Fibroblast of pulmonary artery (primary cell): ENCODE data around the gene KLF7.

Experiments
- DNase-seq: peaks from one replicate; pipeline ENCODE4 v3.0.0-alpha.2; 2010; ENCODE audit warnings: low read depth
- H3K4me3 ChIP-seq: replicated peaks from 2 replicates; pipeline ENCODE4 v1.5.1; 2011; ENCODE audit warnings: low read depth, mild to moderate bottlenecking, control low read depth, low read length, moderate library complexity
- TF ChIP-seq, protein P1 (sequence below): IDR thresholded peaks from 2 replicates; pipeline ENCODE4 v1.5.1; 2011; ENCODE audit warnings: mild to moderate bottlenecking, control low read depth, low read length, inconsistent platforms; ENCODE audit errors: missing control alignments

Gene KLF7

DNA sequence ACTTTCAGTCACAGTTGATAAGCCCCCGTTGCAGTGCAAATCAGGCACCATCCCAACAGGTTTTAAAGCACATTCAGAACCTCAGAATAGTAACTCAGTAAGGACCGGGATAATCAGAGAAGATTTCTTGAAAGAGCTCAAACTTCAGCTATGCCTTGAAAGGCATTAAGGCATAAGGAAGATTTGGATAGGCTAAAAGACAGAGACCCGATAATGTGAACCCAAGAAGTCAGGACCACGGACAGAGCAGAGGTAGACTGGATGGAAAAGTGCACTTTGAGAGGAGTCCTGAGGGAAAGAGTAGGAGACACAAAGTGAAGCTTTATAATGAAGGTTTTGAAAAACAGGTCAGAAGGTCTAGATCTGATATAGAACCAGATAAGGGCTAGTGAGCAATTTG is 36.9 kb upstream of the KLF7 start:
- peak; percentile 64 for DNase-seq
- TF ChIP-seq, protein P1, sequence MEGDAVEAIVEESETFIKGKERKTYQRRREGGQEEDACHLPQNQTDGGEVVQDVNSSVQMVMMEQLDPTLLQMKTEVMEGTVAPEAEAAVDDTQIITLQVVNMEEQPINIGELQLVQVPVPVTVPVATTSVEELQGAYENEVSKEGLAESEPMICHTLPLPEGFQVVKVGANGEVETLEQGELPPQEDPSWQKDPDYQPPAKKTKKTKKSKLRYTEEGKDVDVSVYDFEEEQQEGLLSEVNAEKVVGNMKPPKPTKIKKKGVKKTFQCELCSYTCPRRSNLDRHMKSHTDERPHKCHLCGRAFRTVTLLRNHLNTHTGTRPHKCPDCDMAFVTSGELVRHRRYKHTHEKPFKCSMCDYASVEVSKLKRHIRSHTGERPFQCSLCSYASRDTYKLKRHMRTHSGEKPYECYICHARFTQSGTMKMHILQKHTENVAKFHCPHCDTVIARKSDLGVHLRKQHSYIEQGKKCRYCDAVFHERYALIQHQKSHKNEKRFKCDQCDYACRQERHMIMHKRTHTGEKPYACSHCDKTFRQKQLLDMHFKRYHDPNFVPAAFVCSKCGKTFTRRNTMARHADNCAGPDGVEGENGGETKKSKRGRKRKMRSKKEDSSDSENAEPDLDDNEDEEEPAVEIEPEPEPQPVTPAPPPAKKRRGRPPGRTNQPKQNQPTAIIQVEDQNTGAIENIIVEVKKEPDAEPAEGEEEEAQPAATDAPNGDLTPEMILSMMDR = no peak
- no peak overlapping the region for H3K4me3 ChIP-seq

DNA sequence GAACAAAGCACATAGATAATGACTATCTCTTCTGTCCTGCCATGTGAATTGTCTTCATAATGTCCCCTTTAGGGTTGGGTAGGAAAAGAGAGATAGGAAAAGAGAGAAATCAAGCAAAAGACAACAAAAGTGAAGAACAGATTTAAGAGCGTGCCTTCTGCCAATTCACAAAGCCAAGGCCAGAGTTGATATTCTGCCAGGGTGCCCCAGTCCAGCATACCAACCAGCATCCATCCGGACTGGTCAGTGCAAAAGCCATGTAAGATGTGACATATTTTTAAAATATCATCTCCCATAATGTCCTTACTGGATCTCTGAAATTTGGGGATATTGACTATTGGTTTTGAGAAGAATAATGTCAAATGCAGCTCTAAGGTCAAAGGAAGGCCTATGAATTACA is 35.7 kb upstream of the KLF7 start:
- TF ChIP-seq, protein P1 = no peak
- H3K4me3 ChIP-seq = no peak overlapping the region
- DNase-seq = no peak

DNA sequence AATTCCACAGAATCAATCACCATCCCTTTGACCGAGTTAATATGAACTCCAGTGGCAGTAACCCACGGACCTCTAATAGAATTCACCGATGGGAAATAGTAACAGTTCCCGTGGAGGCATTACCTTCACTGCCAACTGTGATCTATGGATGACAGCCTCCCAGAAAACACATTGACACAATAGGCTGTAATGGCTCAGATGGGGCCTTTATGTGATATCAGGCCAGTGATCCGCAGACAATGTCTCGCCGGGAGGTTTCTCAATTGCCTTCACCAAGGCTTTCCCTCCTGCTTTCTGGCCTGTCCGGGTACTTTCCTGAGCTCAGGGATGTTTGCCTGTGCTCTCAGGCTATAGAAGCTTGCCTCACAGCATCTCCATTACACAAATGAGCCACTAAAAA is 34.4 kb upstream of the KLF7 start:
- TF ChIP-seq, protein P1 = no peak
- no peak overlapping the region for H3K4me3 ChIP-seq
- no peak for DNase-seq

DNA sequence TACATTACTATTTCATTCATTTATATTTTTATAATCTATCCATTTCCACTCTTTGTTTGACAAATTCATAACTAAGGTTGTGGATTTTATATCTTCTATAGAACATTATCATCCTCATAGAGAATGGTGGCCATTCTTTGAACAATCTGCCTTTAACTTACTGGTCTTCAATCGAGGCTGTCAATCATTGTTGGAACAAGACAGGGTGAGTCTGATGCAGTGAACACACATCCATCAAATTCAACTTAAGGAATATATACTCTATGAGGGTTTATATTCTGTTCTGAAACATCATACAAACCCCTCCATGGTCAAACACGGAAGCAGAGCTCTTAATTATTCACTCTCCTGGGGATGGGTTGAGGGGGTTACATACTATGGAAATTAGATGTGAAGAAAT is 28.3 kb upstream of the KLF7 start:
- no peak overlapping the region for H3K4me3 ChIP-seq
- TF ChIP-seq, protein P1 = no peak
- no peak for DNase-seq

DNA sequence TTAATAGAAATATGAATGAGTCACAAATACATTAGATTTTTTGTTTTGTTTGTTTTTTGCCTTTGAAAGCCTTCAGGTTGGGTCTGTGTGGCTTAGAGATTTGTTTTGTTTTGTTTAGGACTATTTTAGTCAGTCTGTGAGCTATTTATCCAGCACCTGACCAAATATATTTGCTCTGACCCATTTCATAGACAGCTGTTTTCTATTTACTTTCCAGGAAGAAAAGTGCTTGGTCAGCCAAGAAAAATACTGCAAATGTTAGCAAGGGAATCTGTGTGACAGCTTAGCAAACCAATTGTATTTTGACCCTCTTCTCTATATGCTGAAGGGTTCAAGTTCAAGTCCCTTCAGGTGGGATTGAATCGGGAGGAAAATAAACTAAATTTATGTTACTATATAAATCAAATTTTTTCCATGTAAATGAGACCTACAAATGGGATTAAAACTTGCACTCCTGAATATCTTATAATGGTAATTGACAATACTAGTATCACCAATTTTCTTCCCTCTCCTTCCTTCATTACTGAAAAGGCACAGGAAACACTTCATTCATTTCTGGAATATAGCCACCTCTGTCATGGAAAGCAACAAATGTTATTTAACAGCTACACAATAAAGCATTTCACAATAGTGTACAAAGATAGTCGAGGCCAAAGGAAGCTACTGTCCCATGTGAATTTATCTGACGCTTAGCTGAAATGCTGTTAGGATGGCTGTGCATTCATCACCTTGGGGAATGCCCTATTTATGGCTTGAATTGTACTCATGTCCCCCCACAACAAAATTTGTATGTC is 23.1 kb upstream of the KLF7 start:
- DNase-seq = peak; percentile 70
- TF ChIP-seq, protein P1 = no peak
- no peak overlapping the region for H3K4me3 ChIP-seq

DNA sequence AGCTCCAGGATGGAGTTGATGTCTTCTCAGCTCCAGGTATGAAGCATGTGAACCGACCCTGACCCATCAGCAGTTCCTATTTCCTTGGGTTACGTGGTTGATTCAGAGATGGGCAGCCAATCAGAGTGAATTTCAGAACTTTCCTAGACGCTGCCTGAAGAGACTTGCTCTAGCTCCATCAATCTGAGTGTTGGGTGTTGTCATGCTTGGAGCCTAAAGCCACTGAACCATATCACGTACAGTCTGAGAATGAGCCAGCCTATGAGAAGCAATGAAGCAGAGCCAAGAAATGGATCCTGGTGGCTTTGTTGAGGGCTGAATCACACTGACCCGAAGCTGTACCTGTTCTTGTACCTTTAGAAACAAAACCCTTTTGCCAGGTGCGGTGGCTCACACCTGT is 19.6 kb upstream of the KLF7 start:
- TF ChIP-seq, protein P1 = no peak
- no peak overlapping the region for H3K4me3 ChIP-seq
- no peak for DNase-seq

DNA sequence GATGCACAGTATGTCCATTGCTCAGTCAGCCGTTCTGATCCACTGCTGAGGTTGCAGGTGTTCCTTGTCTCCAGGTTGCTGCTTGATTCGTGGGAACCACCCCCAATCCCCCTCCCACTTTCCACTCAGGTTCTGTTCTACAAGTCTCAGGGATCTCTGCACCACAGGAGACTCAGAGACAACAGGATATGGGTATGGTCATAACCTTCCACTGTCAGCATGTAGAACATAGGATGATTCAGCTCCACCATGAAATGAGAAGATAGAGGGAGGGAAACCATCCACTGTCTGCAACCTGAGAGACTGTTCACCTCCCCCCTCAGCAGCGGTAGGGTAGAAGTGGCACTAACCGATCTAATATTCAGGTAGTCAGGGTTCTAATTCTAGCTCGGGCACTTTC is 19.0 kb upstream of the KLF7 start:
- TF ChIP-seq, protein P1 = no peak
- DNase-seq = no peak
- H3K4me3 ChIP-seq = no peak overlapping the region
